Medulla oblongata (tissue), 1 donor: Measurements from ENCODE around the gene GLUL.
"Not testable (repeated sequence)": the region's sequence is repeated elsewhere in the genome, so short reads cannot be mapped to it uniquely, and the experiment has no call there.

ENCODE experiments used
- DNase-seq: peaks from one replicate; pipeline ENCODE4 v3.0.0-alpha.2; 2015; ENCODE audit errors: extremely low spot score

GLUL gene

GRCh38 chr1:182368358-182368757, 23.2 kb downstream of the GLUL start:
- no peak for DNase-seq

GRCh38 chr1:182367926-182368325, 23.7 kb downstream of the GLUL start:
- no peak for DNase-seq

GRCh38 chr1:182366596-182366995, 25.0 kb downstream of the GLUL start:
- DNase-seq, result no peak

GRCh38 chr1:182359645-182360044, 31.9 kb downstream of the GLUL start:
- no peak for DNase-seq

- no peak for DNase-seq
Observed at GRCh38 chr1:182357913-182358312, 33.7 kb downstream of the GLUL start.

- DNase-seq, result no peak
Observed at GRCh38 chr1:182357171-182357570, 34.4 kb downstream of the GLUL start.

- DNase-seq, result no peak
Observed at GRCh38 chr1:182355723-182356098, 35.9 kb downstream of the GLUL start.

- DNase-seq, result no peak
Observed at GRCh38 chr1:182351790-182352364, 39.7 kb downstream of the GLUL start.

- no peak for DNase-seq
Observed at GRCh38 chr1:182350839-182351238, 40.8 kb downstream of the GLUL start.

- DNase-seq, result no peak
Observed at GRCh38 chr1:182348961-182349747, 42.4 kb downstream of the GLUL start.

- no peak for DNase-seq
Observed at GRCh38 chr1:182347019-182347418, 44.6 kb downstream of the GLUL start.

- DNase-seq, result no peak
Observed at GRCh38 chr1:182340233-182341058, 51.1 kb downstream of the GLUL start.

GRCh38 chr1:182339684-182340083, 51.9 kb downstream of the GLUL start:
- DNase-seq, result no peak

GRCh38 chr1:182338806-182339370, 52.7 kb downstream of the GLUL start:
- no peak for DNase-seq

- no peak for DNase-seq
Observed at GRCh38 chr1:182337736-182338571, 53.6 kb downstream of the GLUL start.

GRCh38 chr1:182335771-182336566, 55.6 kb downstream of the GLUL start:
- DNase-seq, result no peak

- not testable (repeated sequence) for DNase-seq
Observed at GRCh38 chr1:182333071-182333571, 58.5 kb downstream of the GLUL start.

GRCh38 chr1:182332261-182333060, 59.1 kb downstream of the GLUL start:
- no peak for DNase-seq
